ENCODE results near the gene OTOP3.

OTOP3 gene

GRCh38 chr17:74990581-74991105 is 54.9 kb downstream of the OTOP3 start:
- DNase-seq = no peak

GRCh38 chr17:74992223-74992622 is 56.5 kb downstream of the OTOP3 start:
- DNase-seq = no peak

- no peak for DNase-seq
These were observed 58.7 kb downstream of the OTOP3 start for GRCh38 chr17:74994440-74994839.

GRCh38 chr17:74995847-74996246 is 60.1 kb downstream of the OTOP3 start:
- no peak for DNase-seq

GRCh38 chr17:74998783-74999182 is 63.1 kb downstream of the OTOP3 start:
- no peak for DNase-seq

- no peak for DNase-seq
These were observed 63.8 kb downstream of the OTOP3 start for GRCh38 chr17:74999523-74999922.
